Activated T-helper 1 cell treated with anti-CD3 and anti-CD28 coated beads, Interleukin-12 subunit alpha, Interleukin-12 subunit beta, Interleukin-2, Interleukin-4 antibody, amounts not matched to agents 30 ng/mL and 10 ng/mL and 1 ng/mL, durations not matched to agents 14 hours and 24 hours and 36 hours (primary cell): ENCODE data around the gene HGFAC. TPM values are rescaled to one million over a fixed set of nuclear protein-coding genes. Genes with fewer than 3 reads are reported as not detected.
A peak's percentile ranks its signal among the peaks of the same experiment; 100 is the strongest.

Experiments used
- DNase-seq: peaks from one replicate; pipeline ENCODE4 v3.0.0; 2021; ENCODE audit warnings: low spot score
- H3K27ac Mint-ChIP-seq: one replicate; pipeline ENCODE4 v1.8.0; 2021; ENCODE audit warnings: mild to moderate bottlenecking, mixed read lengths
- H3K27me3 Mint-ChIP-seq: one replicate; pipeline ENCODE4 v1.8.0; 2022; ENCODE audit warnings: mild to moderate bottlenecking, moderate library complexity, mixed read lengths; ENCODE audit not compliant: insufficient read depth
- H3K36me3 Mint-ChIP-seq: one replicate; pipeline ENCODE4 v1.8.0; 2021; ENCODE audit warnings: low read depth, mixed read lengths
- H3K4me1 Mint-ChIP-seq: one replicate; pipeline ENCODE4 v1.8.0; 2021; ENCODE audit warnings: low read depth, mixed read lengths
- H3K4me3 Mint-ChIP-seq: one replicate; pipeline ENCODE4 v1.8.0; 2021; ENCODE audit warnings: mild to moderate bottlenecking, moderate library complexity, mixed read lengths
- H3K9me3 Mint-ChIP-seq: one replicate; pipeline ENCODE4 v1.8.0; 2021; ENCODE audit warnings: mixed read lengths
- intact Hi-C: fragments of 100-400 bp; cut with micrococcal nuclease; formaldehyde crosslinking; loops from one replicate; pipeline ENCODE4 v1.15.1; 2024
- total RNA-seq: library from RNA; stranded (reverse); gene quantifications from 2 replicates; pipeline ENCODE4 v1.2.3, GENCODE V29; 2022

HGFAC gene
- total RNA-seq, 1 donor from 2014 or later, result not detected

DNA sequence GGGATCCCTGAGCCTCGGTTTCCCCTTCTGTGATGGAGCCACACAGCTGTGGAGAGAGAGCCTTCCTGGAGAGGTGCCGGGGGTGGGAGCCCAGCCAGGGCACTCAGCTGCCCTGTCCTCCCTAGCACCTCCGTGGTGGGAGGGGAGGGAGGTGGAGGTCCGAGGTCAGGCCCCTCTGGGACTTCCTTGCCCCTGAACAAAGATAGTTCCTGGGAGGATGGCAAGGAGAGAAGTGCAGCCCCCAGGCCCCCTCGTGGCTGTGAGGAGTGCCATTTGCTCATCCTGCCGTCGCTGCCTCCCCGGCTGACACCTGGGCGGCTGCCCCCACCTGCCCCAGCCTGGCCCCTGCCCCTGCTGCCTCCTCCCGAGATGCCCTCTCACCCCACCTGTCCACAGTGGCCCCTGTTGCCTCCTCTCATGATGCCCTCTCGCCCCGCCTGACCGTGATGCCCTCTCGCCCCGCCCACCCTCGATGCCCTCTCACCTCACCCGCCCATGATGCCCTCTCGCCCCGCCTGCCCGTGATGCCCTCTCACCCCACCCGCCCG is 34.0 kb downstream of the HGFAC start:
- Mint-ChIP-seq H3K27me3 (peaks cover 2% of the 10 kb centered on the region), H3K27ac (no peak overlapping the region), H3K36me3 (no peaks in the 10 kb centered on the region), H3K4me1 (no peaks in the 10 kb centered on the region), H3K4me3 (no peak overlapping the region), H3K9me3 (no peaks in the 10 kb centered on the region)
- intact Hi-C loops, result no loop called here
- no peak for DNase-seq

DNA sequence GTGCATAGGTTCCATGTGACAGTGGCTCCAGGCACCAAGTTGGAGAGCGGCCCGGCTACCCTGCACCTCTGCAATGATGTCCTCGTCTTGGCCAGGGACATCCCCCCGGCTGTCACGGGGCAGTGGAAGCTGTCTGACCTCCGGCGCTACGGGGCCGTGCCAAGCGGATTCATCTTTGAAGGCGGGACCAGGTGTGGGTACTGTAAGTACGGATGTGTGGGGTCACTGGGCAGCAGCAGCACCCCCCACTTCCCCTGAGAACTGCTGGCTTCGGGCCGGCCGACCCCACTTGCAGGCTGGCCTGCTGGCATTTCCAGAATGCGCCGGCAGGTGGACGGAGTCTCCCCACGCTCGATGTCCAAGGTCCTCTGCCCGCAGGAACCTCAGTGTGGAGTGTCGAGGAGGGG is 34.6 kb downstream of the HGFAC start:
- intact Hi-C loops, result no loop called here
- H3K4me3 Mint-ChIP-seq, result no peak overlapping the region
- no peaks in the 10 kb centered on the region for H3K4me1 Mint-ChIP-seq
- DNase-seq, result no peak
- peaks cover 6% of the 10 kb centered on the region for H3K27me3 Mint-ChIP-seq
- no peaks in the 10 kb centered on the region for H3K36me3 Mint-ChIP-seq
- no peak overlapping the region for H3K27ac Mint-ChIP-seq
- no peaks in the 10 kb centered on the region for H3K9me3 Mint-ChIP-seq

DNA sequence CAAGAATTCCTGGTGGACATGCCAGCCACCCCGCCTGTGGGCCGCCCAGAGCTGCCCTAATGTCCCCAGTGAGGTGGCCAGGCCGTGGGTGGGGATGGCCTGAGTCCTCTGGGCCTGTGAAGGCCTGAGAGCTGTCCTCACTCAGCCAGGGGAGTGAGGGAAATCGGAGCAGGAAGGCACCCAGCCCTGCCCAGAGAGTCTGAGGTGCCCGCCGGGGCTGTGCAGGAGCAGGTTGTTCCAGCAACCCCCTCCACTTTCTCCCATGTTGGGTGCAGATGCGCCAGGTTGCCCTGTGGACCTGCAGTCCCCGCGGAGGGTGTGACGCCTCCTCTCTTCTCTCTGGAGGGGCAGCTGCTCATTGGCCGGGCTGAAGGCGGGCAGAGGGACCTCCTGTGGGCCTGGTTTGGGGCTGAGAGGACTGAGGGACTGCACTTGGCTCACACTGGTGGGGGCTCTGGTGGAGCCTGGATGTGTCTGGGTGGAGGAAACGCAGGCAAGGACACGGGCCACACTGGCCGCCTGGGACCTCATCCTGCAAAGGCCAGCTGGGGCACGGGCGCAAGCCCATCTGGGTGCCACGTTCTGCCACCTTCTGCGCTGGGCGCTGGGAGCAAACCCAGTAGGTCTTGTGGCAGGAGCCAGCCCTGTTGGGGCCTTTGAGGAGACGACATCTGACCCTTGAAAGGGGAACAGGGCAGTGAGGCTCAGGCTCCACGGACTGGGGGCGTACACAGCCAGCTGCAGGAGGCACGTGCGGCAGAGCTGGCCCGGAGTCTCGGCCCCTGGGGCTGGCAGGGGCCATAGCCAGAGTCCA is 35.4 kb downstream of the HGFAC start:
- no peak for DNase-seq
- no peak overlapping the region for H3K4me3 Mint-ChIP-seq
- peaks cover 8% of the 10 kb centered on the region for H3K27me3 Mint-ChIP-seq
- intact Hi-C loops, result no loop called here
- no peaks in the 10 kb centered on the region for H3K9me3 Mint-ChIP-seq
- H3K36me3 Mint-ChIP-seq, result no peaks in the 10 kb centered on the region
- no peaks in the 10 kb centered on the region for H3K4me1 Mint-ChIP-seq
- no peak overlapping the region for H3K27ac Mint-ChIP-seq

DNA sequence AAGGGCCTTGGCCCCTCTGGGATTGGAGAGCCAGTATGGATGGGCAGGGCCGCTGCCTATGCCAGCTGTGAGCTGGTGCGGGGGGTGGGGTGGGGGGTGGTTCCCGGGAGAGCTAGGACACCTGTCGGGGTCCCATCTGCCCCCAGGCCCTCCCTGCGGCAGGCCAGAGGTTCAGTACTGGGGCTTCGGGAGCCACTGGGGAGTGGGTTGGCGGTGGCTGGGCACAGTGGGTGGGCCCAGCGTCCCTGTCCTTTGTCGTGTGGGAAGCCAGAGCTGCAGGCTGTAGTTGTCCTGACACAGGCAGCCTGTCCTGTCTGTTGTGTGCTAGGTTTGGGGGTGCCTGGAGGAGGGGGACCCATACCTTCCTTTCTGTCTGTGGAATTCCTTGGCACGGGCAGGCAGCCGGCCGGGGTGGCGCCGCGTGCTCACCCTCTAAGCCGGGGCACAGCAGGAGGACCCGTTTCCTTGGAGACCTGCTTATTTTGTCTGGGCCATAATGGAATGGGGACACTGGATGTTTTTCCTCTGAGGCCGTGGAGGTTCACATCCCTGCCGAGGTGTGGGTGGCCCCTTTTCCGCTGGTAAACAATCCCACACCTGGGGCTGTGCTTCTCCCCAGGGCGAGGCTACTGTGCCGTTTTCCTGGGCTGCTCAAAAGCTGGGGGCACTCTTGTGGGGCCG is 36.1 kb downstream of the HGFAC start:
- Mint-ChIP-seq H3K9me3 (no peaks in the 10 kb centered on the region), H3K4me3 (no peak overlapping the region), H3K4me1 (no peaks in the 10 kb centered on the region), H3K27ac (no peak overlapping the region), H3K27me3 (peaks cover 8% of the 10 kb centered on the region), H3K36me3 (no peaks in the 10 kb centered on the region)
- intact Hi-C loops, result no loop called here
- DNase-seq, result no peak

DNA sequence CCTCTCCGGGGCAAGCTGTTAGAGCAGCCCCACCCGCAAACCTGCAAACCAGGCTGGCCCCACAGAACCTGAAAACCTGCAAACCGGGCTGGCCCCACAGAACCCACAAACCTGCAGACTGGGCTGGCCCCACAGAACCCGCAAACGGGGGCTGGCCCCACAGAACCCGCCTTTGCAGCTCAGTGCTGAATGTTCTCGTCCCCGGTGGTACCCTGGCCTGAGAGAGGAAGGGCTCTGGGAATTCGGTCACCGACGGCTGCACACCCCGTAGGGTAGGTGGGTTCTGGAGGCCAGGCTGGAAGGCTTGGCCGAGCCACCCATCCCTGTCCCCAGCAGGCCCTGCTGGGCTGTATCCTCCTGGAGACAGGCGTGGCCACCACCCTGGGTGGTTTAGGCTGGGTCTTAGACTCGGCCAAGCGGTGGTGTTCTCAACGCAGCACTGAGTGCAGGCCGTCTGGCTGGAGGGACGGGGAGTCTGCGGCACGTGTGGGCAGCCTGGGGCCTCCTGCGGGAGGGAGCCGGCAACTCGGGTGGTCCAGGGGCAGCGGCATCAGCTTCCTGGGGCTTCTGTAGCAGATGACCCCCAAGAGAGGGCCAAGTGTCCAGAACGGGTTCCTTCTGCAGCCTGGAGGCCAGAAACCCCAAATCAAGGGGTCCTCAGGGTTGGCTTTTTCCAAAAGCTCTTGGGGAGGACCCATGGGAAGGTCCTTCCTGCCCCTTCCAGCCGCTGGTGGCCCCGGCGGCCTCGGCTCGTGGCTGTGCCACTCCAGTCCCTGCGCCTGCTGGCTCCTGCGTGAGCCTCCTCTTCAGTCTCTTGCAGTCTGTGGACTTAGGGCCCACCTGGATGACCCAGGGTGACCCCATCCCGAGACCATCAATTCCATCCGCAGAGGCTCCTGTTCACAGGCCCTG is 36.9 kb downstream of the HGFAC start:
- no peak overlapping the region for H3K27ac Mint-ChIP-seq
- H3K27me3 Mint-ChIP-seq, result peaks cover 8% of the 10 kb centered on the region
- H3K9me3 Mint-ChIP-seq, result no peaks in the 10 kb centered on the region
- H3K36me3 Mint-ChIP-seq, result no peaks in the 10 kb centered on the region
- H3K4me3 Mint-ChIP-seq, result no peak overlapping the region
- intact Hi-C loops, result no loop called here
- no peak for DNase-seq
- no peaks in the 10 kb centered on the region for H3K4me1 Mint-ChIP-seq

DNA sequence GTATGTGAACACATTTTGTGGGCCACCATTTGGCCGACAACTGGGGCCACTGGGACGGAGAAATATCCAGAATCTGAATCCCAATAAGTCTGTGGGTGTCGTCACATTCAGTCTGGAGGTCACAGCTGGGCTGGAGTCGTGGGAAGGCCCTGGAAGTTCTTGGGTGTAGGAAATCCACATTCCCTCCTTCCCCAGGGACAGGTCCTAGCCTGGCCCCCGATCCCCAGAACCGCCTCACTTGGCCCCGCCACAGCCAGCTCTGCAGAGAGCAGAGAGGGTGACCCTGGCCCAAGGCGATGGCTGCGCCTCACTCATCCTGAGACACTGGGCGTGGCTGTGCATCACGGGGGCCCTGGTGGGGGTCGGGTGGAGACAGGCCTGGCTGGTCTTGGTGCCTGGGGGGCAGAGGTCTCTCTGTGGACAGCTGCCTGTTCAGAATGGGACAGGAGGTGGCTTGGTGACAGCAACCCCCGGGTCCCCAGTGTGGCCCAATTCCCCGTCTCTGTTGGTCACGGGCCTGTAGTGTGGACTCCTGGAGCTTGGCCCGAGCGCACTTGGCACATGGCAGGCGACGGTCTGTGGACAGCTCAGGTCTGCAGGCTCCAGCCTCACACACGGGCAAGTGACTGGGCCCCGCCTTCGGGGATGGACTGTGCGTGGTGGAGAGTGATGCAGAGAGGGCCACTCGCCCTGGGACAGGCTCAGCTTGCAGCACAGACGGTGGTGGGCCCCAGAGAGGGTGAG is 37.8 kb downstream of the HGFAC start:
- no peaks in the 10 kb centered on the region for H3K9me3 Mint-ChIP-seq
- H3K4me1 Mint-ChIP-seq, result no peaks in the 10 kb centered on the region
- no peak overlapping the region for H3K4me3 Mint-ChIP-seq
- no peak for DNase-seq
- H3K27me3 Mint-ChIP-seq, result peaks cover 8% of the 10 kb centered on the region
- H3K36me3 Mint-ChIP-seq, result no peaks in the 10 kb centered on the region
- no peak overlapping the region for H3K27ac Mint-ChIP-seq
- intact Hi-C loops, result loop anchor here (1.0 kb wide), 2 partner anchors 133 to 373 kb away; no protein-coding TSS in a partner anchor

DNA sequence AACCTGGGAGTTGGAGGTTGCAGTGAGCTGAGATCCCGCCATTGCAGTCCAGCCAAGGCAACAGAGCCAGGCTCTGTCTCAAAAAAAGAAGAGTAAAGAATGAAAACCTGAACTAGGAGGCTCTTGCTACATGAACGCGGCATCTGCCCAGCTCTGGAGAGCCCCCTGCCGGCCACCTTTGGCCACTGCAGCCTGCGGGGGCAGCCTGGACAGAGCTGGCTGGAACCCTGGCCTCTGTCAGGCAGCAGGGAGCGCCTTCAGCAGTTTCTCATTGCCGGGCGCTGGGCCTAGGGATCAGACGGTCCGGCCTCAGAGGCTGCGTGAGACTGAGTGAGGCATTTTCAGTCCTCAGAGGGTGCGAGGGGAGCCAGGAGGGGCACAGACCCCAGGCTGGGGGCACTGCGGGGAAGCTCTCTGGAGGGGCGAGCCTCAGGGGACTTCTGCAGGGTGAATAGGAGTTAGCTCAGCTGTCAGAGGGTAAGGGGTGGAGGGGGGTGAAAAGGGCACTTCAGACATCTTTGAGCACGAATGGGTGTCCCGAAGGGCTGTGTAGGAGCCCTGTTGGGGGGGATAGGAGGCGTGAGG is 38.9 kb downstream of the HGFAC start:
- Mint-ChIP-seq H3K27ac (no peak overlapping the region), H3K9me3 (no peaks in the 10 kb centered on the region), H3K4me3 (no peak overlapping the region), H3K27me3 (peaks cover 8% of the 10 kb centered on the region), H3K36me3 (no peaks in the 10 kb centered on the region), H3K4me1 (no peaks in the 10 kb centered on the region)
- intact Hi-C loops, result loop anchor here (1.0 kb wide), 2 partner anchors 134 to 374 kb away; no protein-coding TSS in a partner anchor
- peak; percentile 61 for DNase-seq

DNA sequence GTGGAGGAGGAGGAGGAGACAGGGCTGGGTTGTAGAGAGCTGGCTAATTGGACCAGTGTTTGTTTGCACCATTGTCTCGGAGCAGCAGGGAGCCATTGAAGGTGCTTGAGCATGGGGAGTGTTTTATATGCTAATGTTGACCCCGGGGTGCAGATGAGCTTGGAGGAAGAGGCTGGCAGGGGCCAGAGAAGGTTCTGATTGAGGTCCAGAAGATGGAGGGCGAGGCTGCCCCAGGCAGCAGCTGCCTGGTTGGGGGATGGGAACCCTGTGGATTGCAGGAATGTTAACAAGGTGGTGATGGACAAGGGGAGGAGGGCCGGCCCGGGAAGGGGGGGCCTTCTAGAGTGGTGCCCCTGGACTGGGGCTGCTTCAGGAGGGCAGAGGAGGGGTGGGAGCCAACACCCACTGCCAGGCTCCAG is 39.4 kb downstream of the HGFAC start:
- intact Hi-C loops, result no loop called here
- Mint-ChIP-seq H3K36me3 (no peaks in the 10 kb centered on the region), H3K27me3 (peaks cover 8% of the 10 kb centered on the region), H3K9me3 (no peaks in the 10 kb centered on the region), H3K4me1 (no peaks in the 10 kb centered on the region), H3K27ac (no peak overlapping the region), H3K4me3 (no peak overlapping the region)
- DNase-seq, result no peak

DNA sequence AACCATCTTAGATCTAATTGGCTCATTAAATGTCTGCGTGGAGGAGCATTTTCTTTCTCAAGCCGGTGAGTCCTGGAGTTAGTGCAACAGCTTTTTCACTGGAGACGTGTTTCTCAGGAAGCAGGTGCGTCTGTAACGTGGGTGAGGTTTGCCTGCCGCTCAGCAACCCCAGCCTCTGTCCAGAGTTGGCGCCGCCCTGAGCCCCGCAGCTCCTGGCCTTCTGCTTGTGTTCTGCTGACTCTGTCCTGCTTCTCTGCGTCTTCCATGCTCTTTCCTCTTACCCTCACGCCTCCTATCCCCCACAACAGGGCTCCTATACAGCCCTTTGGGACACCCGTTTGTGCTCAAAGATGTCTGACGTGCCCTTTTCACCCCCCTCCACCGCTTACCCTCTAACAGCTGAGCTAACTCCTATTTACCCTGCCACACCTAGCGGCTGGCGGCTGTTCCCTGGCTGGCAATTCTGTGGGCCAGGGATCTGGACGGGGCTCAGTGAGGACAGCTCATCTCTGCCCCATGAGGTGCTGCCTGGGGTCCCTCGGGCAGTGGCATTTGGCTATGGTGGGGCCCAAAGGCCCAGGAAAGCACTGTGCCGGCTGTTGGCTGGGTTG is 40.1 kb downstream of the HGFAC start:
- H3K4me1 Mint-ChIP-seq, result no peaks in the 10 kb centered on the region
- H3K27me3 Mint-ChIP-seq, result peaks cover 8% of the 10 kb centered on the region
- no peaks in the 10 kb centered on the region for H3K9me3 Mint-ChIP-seq
- H3K36me3 Mint-ChIP-seq, result no peaks in the 10 kb centered on the region
- intact Hi-C loops, result no loop called here
- no peak overlapping the region for H3K27ac Mint-ChIP-seq
- H3K4me3 Mint-ChIP-seq, result no peak overlapping the region
- no peak for DNase-seq

DNA sequence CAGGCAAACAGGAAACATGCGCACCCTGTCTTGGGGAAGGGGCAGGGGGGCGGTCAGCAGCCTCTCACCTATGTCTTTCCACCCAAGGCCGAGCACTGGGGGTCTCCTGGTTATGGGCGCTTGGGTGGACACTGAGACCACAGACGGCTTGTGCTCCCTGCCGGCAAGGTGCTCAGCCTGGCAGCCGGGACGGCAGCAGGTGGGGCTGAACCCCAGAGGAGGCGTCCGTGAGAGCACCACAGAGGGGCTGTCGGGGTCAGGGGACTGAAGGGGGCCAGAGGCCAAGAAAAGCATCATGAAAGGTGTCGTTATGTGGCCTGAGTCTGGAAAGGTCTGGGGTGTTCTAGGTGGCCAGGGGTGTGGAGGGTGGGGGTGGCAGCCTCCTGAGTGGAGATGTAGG is 40.9 kb downstream of the HGFAC start:
- DNase-seq, result no peak
- no peaks in the 10 kb centered on the region for H3K36me3 Mint-ChIP-seq
- intact Hi-C loops, result no loop called here
- H3K4me3 Mint-ChIP-seq, result no peak overlapping the region
- H3K27me3 Mint-ChIP-seq, result peaks cover 8% of the 10 kb centered on the region
- H3K4me1 Mint-ChIP-seq, result no peaks in the 10 kb centered on the region
- no peaks in the 10 kb centered on the region for H3K9me3 Mint-ChIP-seq
- H3K27ac Mint-ChIP-seq, result no peak overlapping the region

DNA sequence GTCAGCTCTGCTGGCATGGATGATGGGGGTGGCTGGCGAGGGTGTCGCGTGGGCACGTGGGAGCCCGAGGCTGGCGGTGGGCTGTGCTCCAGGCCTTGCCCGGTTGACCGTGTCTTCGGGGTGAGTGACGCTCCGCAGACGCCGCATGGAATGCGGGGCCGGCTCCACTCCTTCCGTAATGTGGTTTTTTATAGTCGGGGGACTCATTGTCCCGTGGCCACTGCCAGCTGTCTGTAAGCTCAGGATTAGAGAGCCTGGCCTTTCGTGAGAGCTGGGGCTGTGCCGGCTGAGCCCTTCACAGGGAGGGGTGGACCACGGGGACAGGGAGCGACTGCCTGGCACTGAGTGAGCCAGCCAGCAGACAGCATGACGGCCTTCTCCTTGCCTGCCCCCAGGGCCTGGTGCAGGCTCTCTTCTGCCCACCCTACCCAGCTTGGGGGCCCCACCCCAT is 41.7 kb downstream of the HGFAC start:
- H3K4me3 Mint-ChIP-seq, result no peak overlapping the region
- H3K36me3 Mint-ChIP-seq, result no peaks in the 10 kb centered on the region
- no peaks in the 10 kb centered on the region for H3K4me1 Mint-ChIP-seq
- intact Hi-C loops, result no loop called here
- no peak overlapping the region for H3K27ac Mint-ChIP-seq
- DNase-seq, result no peak
- H3K27me3 Mint-ChIP-seq, result peaks cover 8% of the 10 kb centered on the region
- no peaks in the 10 kb centered on the region for H3K9me3 Mint-ChIP-seq
